Measurements from ENCODE around the gene AQP4.

AQP4 gene, protein sequence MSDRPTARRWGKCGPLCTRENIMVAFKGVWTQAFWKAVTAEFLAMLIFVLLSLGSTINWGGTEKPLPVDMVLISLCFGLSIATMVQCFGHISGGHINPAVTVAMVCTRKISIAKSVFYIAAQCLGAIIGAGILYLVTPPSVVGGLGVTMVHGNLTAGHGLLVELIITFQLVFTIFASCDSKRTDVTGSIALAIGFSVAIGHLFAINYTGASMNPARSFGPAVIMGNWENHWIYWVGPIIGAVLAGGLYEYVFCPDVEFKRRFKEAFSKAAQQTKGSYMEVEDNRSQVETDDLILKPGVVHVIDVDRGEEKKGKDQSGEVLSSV

DNA sequence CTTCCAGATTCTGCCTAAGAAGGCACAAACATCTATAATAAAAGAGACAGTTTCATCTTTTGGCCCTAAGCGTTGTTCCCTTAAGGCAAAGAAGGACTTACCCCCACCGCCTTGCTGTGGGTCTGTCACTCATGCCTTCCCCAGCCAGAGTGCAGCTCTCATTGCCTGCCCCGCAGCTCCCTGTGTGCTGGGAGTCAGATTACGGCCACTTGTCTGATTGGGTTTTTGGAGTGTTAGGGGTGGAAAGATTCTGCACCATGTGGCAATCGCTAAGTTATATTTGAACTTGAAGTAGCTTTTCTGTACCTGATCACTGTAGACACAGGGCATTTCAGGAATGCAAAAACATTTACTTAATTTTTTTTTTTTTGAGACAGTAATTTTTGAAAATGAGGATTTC, at the start of gene AQP4:
Gene AQP4, minus strand, starts transcription at position 151 of the 400 bp plus-strand sequence. Its CDS starts 18 bp downstream, at position 133.
- no peak for DNase-seq

DNA sequence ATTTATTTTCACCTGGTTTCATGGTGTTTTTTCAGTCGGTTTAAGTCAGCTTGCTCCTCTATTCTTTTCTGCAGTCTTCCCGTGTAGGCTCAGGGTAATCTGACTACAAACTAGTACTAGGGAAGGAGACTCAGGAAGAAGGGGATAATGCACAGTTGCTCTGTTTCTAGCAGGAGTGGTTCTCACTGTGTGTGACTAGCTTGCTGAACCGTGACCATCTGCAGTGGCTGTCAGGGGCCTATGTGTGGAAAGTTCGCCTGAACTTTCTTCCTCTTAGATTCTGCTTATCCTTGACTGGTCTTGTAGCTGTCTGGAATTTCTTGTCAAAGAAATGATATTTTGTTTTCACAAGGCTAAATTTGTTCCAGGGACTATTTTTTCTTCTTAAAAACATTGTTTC, 46.3 kb upstream of the AQP4 start:
- no peak for DNase-seq

DNA sequence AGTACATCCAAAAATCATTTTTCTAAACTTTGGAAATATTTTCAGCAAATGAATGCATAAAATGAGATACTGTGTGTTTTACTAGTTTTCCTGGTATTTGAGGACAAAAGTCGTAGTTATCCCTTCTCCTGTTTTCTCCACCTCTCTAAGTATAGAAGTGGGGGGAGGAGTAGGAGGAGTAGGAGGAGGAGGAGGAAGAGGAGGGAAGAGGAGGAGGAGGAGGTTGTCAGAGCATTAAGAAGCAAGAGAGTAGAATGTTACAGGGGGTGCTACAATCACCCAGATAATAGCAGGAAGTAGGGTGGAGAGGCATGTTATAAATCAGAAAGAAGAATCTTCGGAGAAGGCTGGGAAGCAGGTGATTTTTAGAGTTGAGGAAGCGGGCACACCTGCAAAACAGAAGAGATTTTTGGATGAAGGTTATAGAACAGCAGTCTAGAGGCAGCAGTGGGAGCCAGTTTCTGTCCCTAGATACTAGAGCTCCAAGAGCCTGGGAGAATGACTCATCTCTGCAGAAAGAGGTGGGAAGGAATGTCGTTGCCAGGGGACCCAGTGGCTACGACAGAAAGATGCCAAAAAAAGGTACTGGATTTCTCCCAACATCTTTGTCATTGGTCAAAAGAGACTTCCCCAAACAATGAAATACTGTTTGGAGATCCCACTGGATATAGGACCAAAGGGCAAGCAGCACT, 44.2 kb upstream of the AQP4 start:
- no peak for DNase-seq

DNA sequence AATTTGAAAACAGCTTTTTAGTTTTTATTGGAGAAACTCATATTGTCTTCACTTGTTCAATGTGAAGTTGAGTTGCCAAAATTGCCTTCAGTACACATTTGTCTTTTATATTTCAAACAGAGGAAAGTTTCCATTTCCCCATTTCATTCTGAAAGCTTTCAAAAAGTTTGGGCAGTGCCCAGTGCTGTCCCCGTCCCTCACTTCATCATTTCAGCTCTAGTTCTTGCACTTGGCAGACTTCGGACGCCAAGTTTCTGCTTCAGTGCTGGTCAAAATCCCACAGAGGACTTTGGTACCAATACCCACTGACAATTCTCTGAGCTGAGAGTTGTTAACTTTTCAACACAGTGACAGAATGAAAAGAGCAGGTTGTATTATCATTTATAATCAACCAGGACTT, 43.4 kb upstream of the AQP4 start:
- no peak for DNase-seq

DNA sequence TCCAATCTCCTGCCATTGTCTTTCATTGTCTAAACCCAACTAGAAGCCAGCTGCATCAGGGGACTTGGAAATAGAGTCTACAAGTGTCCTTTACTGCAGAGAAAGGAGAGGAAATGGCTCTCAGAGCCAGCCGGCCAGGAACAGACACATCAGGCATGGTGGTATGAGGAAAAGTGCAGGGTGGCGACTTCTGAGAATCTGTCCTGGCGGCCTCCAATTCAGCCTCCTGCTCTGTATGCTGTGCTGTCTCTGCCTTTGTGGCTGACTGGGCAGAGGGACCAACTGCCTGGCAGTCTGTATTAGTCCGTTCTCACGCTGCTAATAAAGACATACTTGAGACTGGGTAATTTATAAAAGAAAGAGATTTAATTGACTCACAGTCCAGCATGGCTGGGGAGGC, 36.8 kb upstream of the AQP4 start:
- no peak for DNase-seq

DNA sequence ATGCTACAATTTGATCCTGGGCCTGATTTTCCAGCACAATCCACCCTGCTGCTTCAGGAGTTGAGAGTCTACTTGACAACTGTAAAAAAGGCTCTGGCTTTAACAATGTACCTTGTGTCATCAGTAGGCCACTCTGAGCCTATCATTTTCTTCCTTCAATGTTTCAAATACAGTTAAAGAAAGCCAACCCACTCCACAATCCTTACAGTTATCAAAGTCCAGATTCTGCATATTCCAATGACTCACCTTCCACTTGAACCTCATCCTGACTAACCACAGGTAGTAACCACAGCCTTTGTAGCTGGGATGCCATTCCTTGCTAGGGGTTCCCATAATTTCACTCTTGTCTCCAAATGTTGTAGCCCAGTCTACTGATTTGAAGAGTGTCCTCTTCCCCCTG, 35.5 kb upstream of the AQP4 start:
- no peak for DNase-seq

DNA sequence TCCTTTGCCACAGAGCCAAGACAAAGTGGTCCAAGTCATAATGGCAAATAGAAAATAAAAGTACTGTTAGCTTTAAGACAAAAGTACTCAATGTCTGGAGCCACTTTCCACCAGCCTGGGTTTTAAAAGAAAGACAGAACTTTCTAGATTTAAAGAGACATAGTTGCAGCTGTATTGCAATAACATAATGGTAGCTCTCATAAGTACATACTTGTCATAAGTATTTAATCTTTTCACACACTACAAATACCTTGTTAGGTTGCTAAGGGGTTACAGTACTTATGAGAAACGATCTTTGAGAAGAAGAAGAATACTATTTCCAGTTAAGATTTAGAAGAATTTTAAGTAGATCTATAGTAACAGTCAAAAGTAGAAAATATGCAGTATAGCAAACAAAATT, 28.9 kb upstream of the AQP4 start:
- no peak for DNase-seq

DNA sequence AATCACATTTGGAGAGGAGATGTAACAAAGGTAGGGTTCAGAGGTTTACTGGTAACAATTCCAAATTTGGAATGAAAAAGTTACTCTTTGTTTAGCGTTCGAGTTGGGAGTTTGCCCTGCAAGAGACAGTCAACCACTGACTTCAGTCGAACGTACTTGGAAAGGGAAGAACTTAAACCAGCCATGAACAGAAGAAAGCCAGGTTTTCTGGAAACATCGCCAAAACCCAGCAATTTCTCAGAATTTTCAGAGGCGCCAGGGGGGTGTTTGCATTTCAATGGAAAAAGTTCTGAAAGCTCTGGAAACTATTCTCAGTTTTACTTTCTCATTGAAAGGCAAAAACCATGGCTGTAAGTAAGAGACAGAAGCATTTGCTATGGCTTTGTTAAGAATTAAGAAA, 28.5 kb upstream of the AQP4 start:
- no peak for DNase-seq

DNA sequence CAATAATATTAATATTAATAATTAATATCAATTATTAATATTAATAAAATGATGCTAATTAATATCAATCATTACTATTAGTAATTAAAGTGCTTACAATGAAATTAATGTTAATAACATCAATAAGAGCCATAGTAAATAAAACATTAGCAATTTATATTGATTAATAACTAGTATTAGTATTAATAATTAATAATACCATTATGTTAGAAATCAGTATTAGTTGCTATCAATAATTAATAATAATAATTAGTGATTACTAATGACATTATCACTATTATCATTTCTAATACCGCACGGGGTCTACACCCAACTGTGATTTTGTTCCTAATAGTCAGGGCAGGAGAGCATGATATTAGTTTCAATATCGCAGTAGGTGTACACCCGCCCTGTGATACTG, 22.8 kb upstream of the AQP4 start:
- no peak for DNase-seq

DNA sequence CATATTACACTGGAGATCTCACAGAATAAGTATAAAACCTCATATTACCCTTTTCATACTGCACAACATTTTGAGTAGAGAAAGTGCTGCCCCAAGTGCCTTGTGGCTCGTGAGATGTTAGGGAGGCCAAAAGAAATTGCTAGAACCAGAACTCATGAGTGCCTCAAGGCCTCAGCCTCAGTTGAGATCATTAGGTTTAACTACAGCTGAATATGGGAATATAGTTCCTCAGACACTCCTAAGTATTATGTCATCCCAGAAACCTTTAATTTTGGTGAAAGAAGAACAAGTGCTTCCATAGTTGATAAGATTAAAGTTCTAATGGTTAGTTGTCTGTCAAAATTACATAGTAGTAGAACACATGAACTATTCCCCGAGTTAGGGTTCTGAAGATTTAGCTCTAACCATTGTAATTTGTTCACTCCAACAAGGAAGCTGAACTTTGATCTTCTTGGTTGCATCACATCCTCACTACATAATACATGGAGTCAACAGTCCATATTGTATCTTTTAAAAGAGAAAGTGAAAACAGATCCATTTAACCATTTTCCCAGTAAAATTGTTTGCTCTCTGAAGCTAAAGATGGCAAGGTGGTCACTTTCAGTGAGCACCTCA, 9.6 kb upstream of the AQP4 start:
- DNase-seq = no peak

DNA sequence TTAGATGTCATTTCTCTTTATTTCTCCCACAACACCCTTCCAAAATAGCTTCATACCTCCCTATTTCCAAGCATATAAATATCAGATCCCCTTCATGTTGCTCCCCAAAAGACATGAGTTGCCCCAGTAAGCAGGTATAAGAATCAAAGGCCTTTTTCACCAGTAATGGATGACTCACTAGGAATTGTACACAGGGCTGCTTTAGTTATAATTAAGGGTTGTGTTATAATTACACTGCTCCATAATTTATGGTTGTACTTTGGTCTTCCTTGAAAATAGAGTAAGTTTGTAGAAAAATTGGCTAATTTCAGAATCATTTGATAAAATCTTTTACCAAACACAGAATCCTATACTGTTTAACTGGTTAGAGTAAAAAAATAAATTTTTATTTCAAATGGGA, 8.8 kb upstream of the AQP4 start:
- DNase-seq = no peak

DNA sequence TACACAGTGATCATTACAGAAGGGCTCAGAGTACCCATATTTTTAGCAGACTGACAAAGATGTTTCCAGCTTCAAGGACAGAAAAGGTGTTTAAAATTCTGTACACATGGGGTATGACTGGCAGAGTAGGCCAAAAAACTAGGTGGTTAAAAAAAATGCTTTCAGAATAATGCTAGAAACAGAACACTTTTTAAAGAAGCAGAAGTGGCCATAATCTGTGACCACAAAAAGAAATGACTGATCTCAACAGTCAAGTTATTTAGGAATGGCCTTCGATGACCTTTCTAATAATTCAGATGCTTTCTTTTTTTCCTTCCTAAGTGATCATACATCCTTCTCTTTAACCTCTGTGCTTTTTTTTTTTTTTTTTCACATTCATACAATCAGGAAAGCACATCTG, 4.1 kb upstream of the AQP4 start:
- DNase-seq = no peak

DNA sequence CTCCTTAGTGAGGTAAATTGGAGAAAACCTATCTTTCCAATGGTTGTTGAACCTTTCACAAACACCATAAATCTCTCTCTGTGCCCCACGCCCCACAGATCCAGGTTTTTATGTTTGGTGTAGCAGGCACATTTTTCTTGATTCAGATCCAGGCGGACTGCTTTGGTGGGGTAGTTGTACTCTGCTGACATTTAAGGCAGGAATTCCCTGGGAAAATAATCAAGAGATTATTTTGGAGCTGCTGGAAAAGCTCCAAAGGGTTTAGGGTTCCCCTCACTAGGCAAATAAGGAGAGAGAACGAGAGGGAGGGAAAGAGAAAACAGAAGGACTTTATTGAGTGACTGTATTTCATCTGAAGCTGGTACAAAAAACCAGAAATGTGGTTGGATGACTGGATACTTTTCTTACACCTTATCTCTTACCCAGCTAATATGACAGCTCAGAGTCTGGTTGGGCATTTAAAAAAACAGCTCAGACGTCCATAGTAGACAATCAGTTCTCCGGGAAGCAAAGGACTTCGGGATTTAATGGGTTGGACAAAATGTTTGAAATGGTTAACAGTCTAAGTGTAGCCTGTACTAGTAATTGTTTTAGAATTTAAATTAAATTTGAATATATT, 3.6 kb upstream of the AQP4 start:
- DNase-seq = no peak

DNA sequence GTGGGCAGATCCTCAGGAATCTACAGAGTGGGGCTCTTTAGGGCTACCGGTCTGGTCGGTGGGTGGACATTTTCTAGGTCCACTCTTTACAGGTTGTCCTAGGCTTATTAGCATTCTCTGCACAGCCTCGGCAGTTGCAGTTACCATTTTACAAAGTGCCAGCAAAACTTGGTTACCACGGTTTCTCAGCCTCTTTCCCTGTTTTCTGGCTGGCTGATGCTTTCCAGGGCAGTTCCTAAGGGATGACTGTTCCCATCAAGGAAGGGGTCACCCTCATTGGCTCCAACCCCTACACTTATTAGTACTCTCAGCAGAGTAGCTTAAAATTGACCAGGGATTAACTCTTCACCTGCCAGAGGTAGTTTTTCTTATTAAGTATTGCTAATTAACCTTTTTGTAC, 2.0 kb upstream of the AQP4 start:
- DNase-seq = no peak

DNA sequence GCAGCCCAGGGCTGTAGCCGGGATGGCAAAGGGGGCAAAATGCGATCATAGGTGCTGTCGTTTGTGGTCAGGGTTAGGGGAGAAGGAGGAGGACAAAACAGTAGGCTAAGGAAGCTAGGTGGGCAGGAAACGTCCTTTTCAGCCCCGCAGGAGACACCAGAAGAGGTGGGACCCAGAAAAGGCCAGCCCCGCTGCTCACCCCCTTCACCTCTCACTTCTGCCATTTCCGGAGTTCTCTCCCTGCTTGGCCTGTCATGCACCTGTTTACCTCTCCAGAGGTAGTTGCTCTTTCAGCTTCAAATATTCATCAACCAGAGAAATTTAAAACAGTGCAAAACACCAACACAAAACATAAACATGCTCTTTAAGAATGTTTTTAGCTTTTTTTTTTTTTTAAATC, 849 bp downstream of the AQP4 start:
- no peak for DNase-seq

DNA sequence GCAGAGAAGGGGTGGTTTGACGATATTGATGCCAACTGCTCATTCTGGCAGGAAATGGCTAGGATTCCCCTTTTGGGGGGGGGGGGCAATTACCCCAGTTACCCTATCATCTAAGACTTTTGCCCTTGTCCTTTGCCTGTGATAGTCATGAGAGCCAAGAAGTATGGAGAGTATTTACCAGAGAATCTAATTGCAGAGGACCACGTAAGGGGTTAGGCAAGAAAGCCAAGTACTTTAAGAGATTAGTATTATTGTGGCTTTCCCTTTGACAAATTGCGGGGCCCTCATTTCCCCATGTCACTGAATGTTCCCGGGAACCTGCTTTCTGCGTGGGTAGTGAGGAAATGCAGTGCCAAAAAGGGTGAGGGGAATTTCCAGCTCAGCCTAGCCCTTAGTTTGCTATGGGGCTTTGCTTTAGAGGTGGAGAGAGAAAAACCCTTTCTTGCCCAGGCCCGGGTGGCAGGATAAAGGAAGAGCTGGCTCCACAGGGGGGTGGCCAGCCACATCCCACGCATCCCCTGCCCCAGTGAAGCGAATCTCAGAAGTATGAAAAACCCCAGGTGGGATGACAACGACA, 1.5 kb downstream of the AQP4 start:
- DNase-seq = no peak

DNA sequence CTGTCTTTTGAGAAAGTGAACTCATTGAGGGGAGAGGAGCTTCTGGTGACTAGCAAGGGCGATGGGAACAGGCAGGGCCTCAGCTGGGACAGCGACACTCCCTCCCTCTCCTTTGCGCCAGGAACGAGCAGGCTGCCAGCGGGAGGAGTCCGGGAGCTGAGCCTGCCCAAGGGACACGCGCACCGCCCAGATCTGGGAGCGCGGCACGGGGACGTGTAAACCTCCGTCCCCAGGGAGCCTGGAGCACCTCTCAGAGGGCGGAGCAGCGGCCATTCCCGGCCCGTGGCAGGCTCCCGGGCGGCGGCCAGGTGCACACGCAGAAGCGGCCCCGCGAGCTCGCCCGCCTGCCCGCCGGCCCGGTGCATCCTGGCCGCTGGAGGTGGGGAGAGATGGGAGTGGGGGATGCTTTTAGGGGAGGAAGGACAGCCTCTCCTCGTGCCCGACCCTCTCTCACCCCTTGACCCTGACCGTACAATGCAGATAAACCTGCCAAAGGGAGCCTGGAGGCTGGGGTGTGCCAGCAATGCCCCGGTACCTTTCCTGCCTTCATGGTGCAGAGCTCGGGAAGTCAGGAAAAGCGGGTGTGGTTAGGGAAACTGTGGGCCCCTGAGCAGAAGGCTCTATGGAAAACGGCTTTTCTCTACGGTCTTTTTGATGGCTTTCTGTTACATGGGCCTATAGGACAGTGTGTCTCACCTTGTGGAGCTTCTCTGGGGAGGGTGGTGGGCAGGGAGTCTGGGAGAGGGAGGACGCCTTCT, 2.2 kb downstream of the AQP4 start:
- DNase-seq = no peak

DNA sequence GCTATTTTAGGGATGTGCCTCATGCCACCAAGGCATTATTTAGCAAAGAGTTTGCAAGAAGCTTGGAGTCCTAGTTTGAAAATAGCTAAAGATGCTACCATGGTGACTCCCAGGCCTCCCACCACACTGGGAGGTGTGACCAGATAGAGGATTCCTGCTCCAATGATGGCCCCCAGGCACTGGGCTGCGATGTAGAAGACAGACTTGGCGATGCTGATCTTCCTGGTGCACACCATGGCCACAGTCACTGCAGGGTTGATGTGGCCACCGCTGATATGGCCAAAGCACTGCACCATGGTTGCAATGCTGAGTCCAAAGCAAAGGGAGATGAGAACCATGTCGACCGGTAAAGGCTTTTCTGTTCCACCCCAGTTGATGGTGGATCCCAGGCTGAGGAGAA, 3.4 kb downstream of the AQP4 start:
- DNase-seq = no peak

DNA sequence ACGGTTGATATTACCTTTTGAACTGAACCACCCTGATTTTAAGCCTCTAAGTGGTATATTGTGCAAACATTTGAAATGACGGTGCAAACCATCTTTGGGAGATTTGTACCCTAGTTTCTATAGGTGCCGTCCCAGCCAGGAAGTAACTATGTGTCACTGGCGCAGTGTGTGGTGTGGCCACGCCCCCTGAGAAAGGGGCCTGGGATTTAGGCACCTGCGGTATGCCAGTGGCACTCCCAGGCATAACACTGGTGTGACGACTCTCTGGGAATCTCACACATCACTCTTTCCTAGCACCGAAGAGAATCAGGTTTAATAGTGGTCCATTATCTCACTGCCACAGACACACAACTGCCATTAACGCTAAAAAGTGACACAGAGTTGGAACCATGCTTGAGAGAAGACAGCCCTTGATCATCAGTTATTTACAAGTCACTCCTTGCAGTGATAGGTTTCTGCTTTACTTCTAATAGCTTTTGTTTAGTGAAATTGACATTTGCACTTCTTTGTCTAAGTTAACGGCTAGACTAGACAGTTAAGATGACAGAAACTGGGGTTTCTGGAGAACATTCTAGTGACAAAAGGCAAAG, 11.1 kb downstream of the AQP4 start:
- no peak for DNase-seq

DNA sequence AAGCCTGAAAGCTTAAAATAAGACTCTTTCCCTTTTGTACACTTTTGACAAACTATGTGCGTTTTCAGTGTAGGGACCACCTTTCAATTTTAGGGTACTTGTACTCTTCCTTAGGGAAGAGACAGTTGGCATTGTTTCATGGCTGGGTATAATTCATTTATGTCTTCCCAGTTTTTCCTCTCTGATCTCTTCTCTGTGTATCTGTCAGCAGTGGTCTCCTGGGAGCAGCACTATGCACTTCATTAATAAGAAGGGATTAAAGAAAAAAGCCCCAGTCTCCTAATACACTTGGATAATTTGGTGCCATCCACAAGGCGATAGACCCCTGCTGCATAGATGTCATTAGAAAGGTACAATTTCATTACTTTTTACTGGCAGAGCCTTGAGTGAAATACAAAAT, 12.1 kb downstream of the AQP4 start:
- no peak for DNase-seq

DNA sequence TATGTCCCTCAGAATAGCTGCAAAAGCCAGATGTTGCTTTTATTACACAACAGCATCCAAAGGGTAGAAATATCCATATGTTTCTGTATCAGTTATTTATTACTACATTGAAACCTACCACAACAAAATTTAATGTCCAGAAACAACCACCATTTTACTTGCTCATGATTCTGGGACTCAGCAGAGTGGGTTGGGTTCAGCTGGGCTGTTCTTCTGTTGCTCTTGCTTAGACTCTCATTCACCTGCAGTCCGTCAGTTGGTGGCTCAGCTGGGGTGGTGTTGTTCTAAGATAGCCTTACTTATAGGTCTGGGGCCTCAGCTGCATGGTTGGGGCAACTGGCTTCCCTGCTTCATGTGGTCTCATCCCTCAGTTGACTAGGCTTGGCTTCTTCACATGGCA, 21.7 kb downstream of the AQP4 start:
- DNase-seq = no peak

DNA sequence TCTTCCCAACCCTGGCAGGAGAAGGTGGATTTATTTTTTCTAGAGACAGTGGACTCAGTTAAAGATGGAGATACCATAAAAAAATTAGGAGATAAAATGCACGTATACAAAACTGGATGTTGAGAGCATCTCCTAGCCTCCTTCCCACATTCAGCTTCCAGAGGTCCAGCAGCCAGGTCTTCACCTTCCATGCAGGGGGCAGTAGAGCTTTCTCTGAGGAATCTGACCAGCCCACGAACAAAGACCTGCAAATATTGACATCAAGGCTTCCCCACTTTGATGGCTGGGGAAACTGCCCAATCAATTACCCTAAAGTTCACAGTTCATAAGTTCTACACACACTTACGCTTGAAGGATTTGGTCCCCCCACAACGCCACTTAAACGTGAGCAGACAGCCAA, 24.5 kb downstream of the AQP4 start:
- no peak for DNase-seq

DNA sequence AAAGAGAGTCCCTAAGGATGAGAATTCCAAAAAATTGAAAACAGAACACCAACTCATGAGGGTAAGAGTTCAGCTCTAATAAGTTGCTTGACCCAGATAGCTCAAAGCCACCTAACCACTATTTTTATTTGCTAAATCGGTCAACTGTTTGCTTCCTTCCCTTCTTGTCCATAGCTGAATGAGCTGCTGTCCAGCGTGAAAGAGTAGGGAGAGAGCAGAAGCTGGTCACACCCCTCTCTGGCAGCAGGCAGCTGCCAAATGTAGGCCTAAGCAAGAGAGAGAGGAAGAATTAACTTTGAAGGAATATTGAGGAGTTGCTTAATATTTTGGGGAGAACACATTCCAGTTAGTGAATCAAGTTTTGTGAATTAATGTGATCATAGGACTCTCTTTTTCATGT, 25.9 kb downstream of the AQP4 start:
- DNase-seq = no peak
